Fibroblast of lung (primary cell): ENCODE results near the gene HSF4. TPM values are rescaled to one million over a fixed set of nuclear protein-coding genes. Genes with fewer than 3 reads are reported as not detected.

Experiments
- DNase-seq, 2 donors: peaks; one replicate each; pipeline versions ENCODE4 v3.0.0 to v3.0.0-alpha.2; 2010; ENCODE audit warnings: low read depth in 2 of 2
- H2AFZ ChIP-seq: 2 replicates; pipeline ENCODE4 v1.5.1; 2012; ENCODE audit warnings: low read length, control low read depth, inconsistent platforms
- H3K27ac ChIP-seq: 2 replicates; pipeline ENCODE4 v1.5.1; 2011; ENCODE audit warnings: low read length, control low read depth; ENCODE audit not compliant: insufficient read depth
- H3K27me3 ChIP-seq: 2 replicates; pipeline ENCODE4 v1.5.1; 2011; ENCODE audit warnings: mild to moderate bottlenecking, low read length; ENCODE audit not compliant: control insufficient read depth, insufficient read depth
- H3K36me3 ChIP-seq: 2 replicates; pipeline ENCODE4 v1.5.1; 2011; ENCODE audit warnings: low read length; ENCODE audit not compliant: control insufficient read depth, insufficient read depth
- H3K4me1 ChIP-seq: 2 replicates; pipeline ENCODE4 v1.5.1; 2011; ENCODE audit warnings: low read length; ENCODE audit not compliant: control insufficient read depth, insufficient read depth; ENCODE audit errors: extremely low read depth
- H3K4me2 ChIP-seq: 2 replicates; pipeline ENCODE4 v1.5.1; 2011; ENCODE audit warnings: low read length, control low read depth; ENCODE audit not compliant: insufficient read depth; ENCODE audit errors: extremely low read depth
- H3K4me3 ChIP-seq, 4 experiments: fragments of 200-600 bp in 1 of 4; sonication (generic) in 1 of 4; replicated peaks in 1 of 4; 2 replicates each; pipeline ENCODE4 v1.5.1; 2011 to 2016; ENCODE audit warnings: low read length in 4 of 4, low read depth in 3 of 4, mild to moderate bottlenecking in 3 of 4, control low read depth in 2 of 4, inconsistent platforms in 1 of 4, mixed read lengths in 1 of 4; ENCODE audit not compliant: insufficient read depth in 1 of 4; ENCODE audit errors: control extremely low read depth in 1 of 4
- H3K79me2 ChIP-seq: 2 replicates; pipeline ENCODE4 v1.5.1; 2012; ENCODE audit warnings: mild to moderate bottlenecking, low read length, inconsistent platforms; ENCODE audit not compliant: control insufficient read depth, insufficient read depth
- H3K9ac ChIP-seq: 2 replicates; pipeline ENCODE4 v1.5.1; 2011; ENCODE audit warnings: mild to moderate bottlenecking, low read length, control low read depth; ENCODE audit not compliant: insufficient read depth
- H3K9me3 ChIP-seq: 2 replicates; pipeline ENCODE4 v1.5.1; 2012; ENCODE audit warnings: low read depth, low read length; ENCODE audit not compliant: control insufficient read depth, insufficient read depth
- H4K20me1 ChIP-seq: 2 replicates; pipeline ENCODE4 v1.5.1; 2011; ENCODE audit warnings: low read length; ENCODE audit not compliant: control insufficient read depth, insufficient read depth; ENCODE audit errors: extremely low read depth
- EZH2 ChIP-seq: IDR thresholded peaks from 2 replicates; pipeline ENCODE4 v1.5.1; 2012; ENCODE audit warnings: low read length, control low read depth, mild to moderate bottlenecking; ENCODE audit errors: missing control alignments
- polyA plus RNA-seq, 2 donors: library from polyadenylated mRNA; depleted of rRNA in 1 of 2; stranded (reverse) in 1 of 2; unstranded in 1 of 2; fragments of >200 nt; gene quantifications; 2 replicates each; pipeline ENCODE4 v1.2.1, GENCODE V29; 2011 to 2012; ENCODE audit warnings: missing spikeins in 1 of 2
- total RNA-seq: library from RNA; depleted of rRNA; stranded (reverse); fragments of >200 nt; gene quantifications from 2 replicates; pipeline ENCODE4 v1.2.1, GENCODE V29; 2014
- TF ChIP-seq, protein P1 (sequence below), 2 donors: IDR thresholded peaks in 1 of 2; conservative IDR thresholded peaks in 1 of 2; 1 replicate in 1 of 2; 2 replicates in 1 of 2; pipeline ENCODE4 v1.5.1; 2011 to 2012; ENCODE audit warnings: low read length in 2 of 2, control low read depth in 1 of 2, inconsistent platforms in 1 of 2, low read depth in 1 of 2, mild to moderate bottlenecking in 1 of 2

Gene HSF4
- total and polyA plus RNA-seq, 2 donors (not counting 1 experiment from before 2014, with no cell fraction given) = 6.4 to 25.8 TPM

DNA sequence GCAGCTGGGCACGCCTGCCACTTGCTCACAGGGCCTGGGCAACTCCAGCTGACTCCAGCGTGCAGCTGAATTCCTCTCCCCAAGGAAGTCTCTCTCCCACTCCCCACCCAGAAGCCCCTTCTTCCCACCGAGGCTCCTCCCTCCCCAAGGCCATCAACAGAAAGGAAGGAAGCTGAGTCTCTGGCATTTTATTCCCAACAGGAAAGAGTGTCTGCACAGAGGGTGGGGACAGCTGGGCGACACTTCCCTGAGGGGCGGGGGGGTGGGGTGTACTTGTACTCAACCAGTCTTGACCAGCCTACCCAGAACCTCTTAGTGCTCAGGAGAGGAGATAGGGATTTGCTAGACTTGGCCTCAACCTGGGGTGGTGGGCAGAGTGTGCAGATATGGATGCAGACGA, 25.5 kb downstream of the HSF4 start, which contains the start of gene EXOC3L1:
TSS of gene EXOC3L1 (minus strand) at position 96 of the 400 bp plus-strand sequence. CDS start 460 bp downstream, outside the sequence.
- DNase-seq = no peak
- Histone ChIP-seq H3K36me3 (peaks cover 12% of the 10 kb centered on the region), H3K4me3 (no peak within 1 kb of the TSS), H4K20me1 (no peaks in the 10 kb centered on the region), H3K4me1 (peaks cover 25% of the 10 kb centered on the region), H3K27ac (no peak within 1 kb of the TSS), H3K27me3 (no peaks in the 10 kb centered on the region), H3K9ac (no peak within 1 kb of the TSS), H3K4me2 (peak within 1 kb of the TSS; percentile 23), H2AFZ (no peak within 1 kb of the TSS), H3K79me2 (peaks cover 27% of the 10 kb centered on the region), H3K9me3 (no peaks in the 10 kb centered on the region)
- TF ChIP-seq, protein P1, sequence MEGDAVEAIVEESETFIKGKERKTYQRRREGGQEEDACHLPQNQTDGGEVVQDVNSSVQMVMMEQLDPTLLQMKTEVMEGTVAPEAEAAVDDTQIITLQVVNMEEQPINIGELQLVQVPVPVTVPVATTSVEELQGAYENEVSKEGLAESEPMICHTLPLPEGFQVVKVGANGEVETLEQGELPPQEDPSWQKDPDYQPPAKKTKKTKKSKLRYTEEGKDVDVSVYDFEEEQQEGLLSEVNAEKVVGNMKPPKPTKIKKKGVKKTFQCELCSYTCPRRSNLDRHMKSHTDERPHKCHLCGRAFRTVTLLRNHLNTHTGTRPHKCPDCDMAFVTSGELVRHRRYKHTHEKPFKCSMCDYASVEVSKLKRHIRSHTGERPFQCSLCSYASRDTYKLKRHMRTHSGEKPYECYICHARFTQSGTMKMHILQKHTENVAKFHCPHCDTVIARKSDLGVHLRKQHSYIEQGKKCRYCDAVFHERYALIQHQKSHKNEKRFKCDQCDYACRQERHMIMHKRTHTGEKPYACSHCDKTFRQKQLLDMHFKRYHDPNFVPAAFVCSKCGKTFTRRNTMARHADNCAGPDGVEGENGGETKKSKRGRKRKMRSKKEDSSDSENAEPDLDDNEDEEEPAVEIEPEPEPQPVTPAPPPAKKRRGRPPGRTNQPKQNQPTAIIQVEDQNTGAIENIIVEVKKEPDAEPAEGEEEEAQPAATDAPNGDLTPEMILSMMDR (conservative IDR thresholded peaks at IDR 0.05 in 1 of 2, IDR thresholded peaks at IDR 0.05 in 1 of 2; ENCODE audit: low read depth in 1 of 2, low read length in 2 of 2) = no peak
- no peak for TF ChIP-seq EZH2

GRCh38 chr16:67190448-67191399, 26.2 kb downstream of the HSF4 start:
- no peak overlapping the region for H2AFZ ChIP-seq
- no peak for TF ChIP-seq EZH2
- TF ChIP-seq, protein P1 (conservative IDR thresholded peaks at IDR 0.05 in 1 of 2, IDR thresholded peaks at IDR 0.05 in 1 of 2; ENCODE audit: low read depth in 1 of 2, low read length in 2 of 2) = no peak
- no peaks in the 10 kb centered on the region for H3K9me3 ChIP-seq
- H3K79me2 ChIP-seq = peaks cover 27% of the 10 kb centered on the region
- peak; percentile 32 to 63 for DNase-seq
- no peaks in the 10 kb centered on the region for H3K27me3 ChIP-seq
- peaks cover 25% of the 10 kb centered on the region for H3K4me1 ChIP-seq
- no peak overlapping the region for H3K4me3 ChIP-seq
- H3K36me3 ChIP-seq = peaks cover 16% of the 10 kb centered on the region
- H3K27ac ChIP-seq = no peak overlapping the region
- peak overlapping the region; percentile 23 for H3K4me2 ChIP-seq
- no peaks in the 10 kb centered on the region for H4K20me1 ChIP-seq
- H3K9ac ChIP-seq = no peak overlapping the region

GRCh38 chr16:67191411-67191994, 27.0 kb downstream of the HSF4 start:
- Histone ChIP-seq H3K9ac (no peak overlapping the region), H3K79me2 (peaks cover 27% of the 10 kb centered on the region), H2AFZ (no peak overlapping the region), H3K36me3 (peaks cover 24% of the 10 kb centered on the region), H3K27ac (no peak overlapping the region), H3K4me3 (peak overlapping the region in 3 of 4 experiments; percentile 29 to 44 (median 40)), H3K27me3 (no peaks in the 10 kb centered on the region), H3K4me2 (peak overlapping the region; percentile 58), H3K4me1 (peaks cover 22% of the 10 kb centered on the region), H4K20me1 (no peaks in the 10 kb centered on the region), H3K9me3 (no peaks in the 10 kb centered on the region)
- no peak for TF ChIP-seq EZH2
- TF ChIP-seq, protein P1 (conservative IDR thresholded peaks at IDR 0.05 in 1 of 2, IDR thresholded peaks at IDR 0.05 in 1 of 2; ENCODE audit: low read depth in 1 of 2, low read length in 2 of 2) = no peak
- no peak for DNase-seq
